H1 (cell line): ENCODE data around the gene CSRNP3. TPM values are rescaled to one million over a fixed set of nuclear protein-coding genes. Genes with fewer than 3 reads are reported as not detected.

ENCODE experiments used
- CTCF ChIA-PET: fragments of 300-600 bp; sonication (Branson Sonifier 250); formaldehyde crosslinking; loops from one replicate; lab custom pipeline; 2021; ENCODE audit not compliant: partially characterized antibody; lab: Charles Lee
- POLR2A ChIA-PET: fragments of 300-600 bp; sonication (Branson Sonifier 250); formaldehyde crosslinking; loops from one replicate; lab custom pipeline; 2021; ENCODE audit warnings: inconsistent platforms; ENCODE audit not compliant: partially characterized antibody; lab: Charles Lee
- DNase-seq, 2 experiments: peaks; one replicate each; pipeline versions ENCODE4 v3.0.0 to v3.0.0-alpha.2; 2010 to 2022; ENCODE audit warnings: low spot score in 2 of 2, low read depth in 1 of 2, mixed read lengths in 1 of 2
- FAIRE-seq: peaks from 2 replicates; lab custom pipeline; 2011; peaks lifted over from hg19 to GRCh38; lab: Jason Lieb, UNC
- H2AFZ ChIP-seq: 2 replicates; pipeline ENCODE4 v1.8.1; 2012; ENCODE audit warnings: low read length, inconsistent platforms
- H2AK5ac ChIP-seq: 2 replicates; pipeline ENCODE4 v1.6.1; 2013; ENCODE audit warnings: low read depth, low read length
- H2BK120ac ChIP-seq: replicated peaks from 2 replicates; pipeline ENCODE3; 2013; ENCODE audit warnings: low read depth, low read length, inconsistent platforms
- H2BK12ac ChIP-seq: 2 replicates; pipeline ENCODE4 v1.6.1; 2013; ENCODE audit warnings: low read depth, low read length
- H2BK15ac ChIP-seq: 2 replicates; pipeline ENCODE4 v1.6.1; 2013; ENCODE audit warnings: low read length
- H2BK20ac ChIP-seq: 2 replicates; pipeline ENCODE4 v1.6.1; 2013; ENCODE audit warnings: low read length
- H2BK5ac ChIP-seq: 2 replicates; pipeline ENCODE4 v1.6.1; 2013; ENCODE audit warnings: low read depth, low read length
- H3K14ac ChIP-seq: 2 replicates; pipeline ENCODE4 v1.6.1; 2013; ENCODE audit warnings: inconsistent platforms; ENCODE audit not compliant: insufficient read length
- H3K18ac ChIP-seq: 2 replicates; pipeline ENCODE4 v1.6.1; 2013; ENCODE audit warnings: low read length; ENCODE audit errors: extremely low read depth
- H3K23ac ChIP-seq: 2 replicates; pipeline ENCODE4 v1.6.1; 2013; ENCODE audit warnings: inconsistent platforms; ENCODE audit not compliant: insufficient read length
- H3K23me2 ChIP-seq: 2 replicates; pipeline ENCODE4 v1.6.1; 2013; ENCODE audit warnings: low read depth, low read length
- H3K27ac ChIP-seq: 2 replicates; pipeline ENCODE4 v1.6.1; 2011; ENCODE audit warnings: low read depth, low read length, inconsistent platforms
- H3K27me3 ChIP-seq, 4 experiments: replicated peaks in 1 of 4; 1 replicate in 1 of 4; 2 replicates in 3 of 4; pipeline versions ENCODE4 v1.6.1 to v1.8.1; 2011 to 2013; ENCODE audit warnings: low read length in 3 of 4, mild to moderate bottlenecking in 3 of 4, inconsistent platforms in 2 of 4, mixed read lengths in 2 of 4, moderate library complexity in 1 of 4; ENCODE audit not compliant: control insufficient read depth in 3 of 4, insufficient read depth in 3 of 4; ENCODE audit errors: extremely low read depth in 1 of 4
- H3K36me3 ChIP-seq, 4 experiments: 2 replicates each; pipeline versions ENCODE4 v1.6.1 to v1.8.1; 2011 to 2013; ENCODE audit warnings: mild to moderate bottlenecking in 4 of 4, low read length in 3 of 4, moderate library complexity in 2 of 4, control low read depth in 1 of 4, inconsistent platforms in 1 of 4; ENCODE audit not compliant: insufficient read depth in 4 of 4, control insufficient read depth in 2 of 4
- H3K4ac ChIP-seq: replicated peaks from 2 replicates; pipeline ENCODE3; 2013; ENCODE audit warnings: low read length, low read depth, mixed read lengths, inconsistent platforms; ENCODE audit not compliant: insufficient read length
- H3K4me1 ChIP-seq, 4 experiments: replicated peaks in 1 of 4; 1 replicate in 1 of 4; 2 replicates in 3 of 4; pipeline versions ENCODE4 v1.6.1 to v1.8.1; 2011 to 2013; ENCODE audit warnings: low read length in 3 of 4, inconsistent platforms in 2 of 4, mixed read lengths in 1 of 4; ENCODE audit not compliant: insufficient read depth in 4 of 4, control insufficient read depth in 3 of 4
- H3K4me2 ChIP-seq, 2 experiments: 2 replicates each; pipeline versions ENCODE4 v1.6.1 to v1.8.1; 2011 to 2013; ENCODE audit warnings: low read depth in 2 of 2, low read length in 2 of 2, control low read depth in 1 of 2, inconsistent platforms in 1 of 2, mild to moderate bottlenecking in 1 of 2; ENCODE audit not compliant: insufficient read depth in 1 of 2
- H3K4me3 ChIP-seq, 4 experiments: fragments of 200-600, 300-600 bp in 1 of 4; sonication (generic), shearing (Covaris generic), sonication (Bioruptor Twin) in 1 of 4; 2 replicates each; pipeline versions ENCODE4 v1.5.1 to v1.8.1; 2011 to 2016; ENCODE audit warnings: low read length in 4 of 4, low read depth in 3 of 4, control low read depth in 2 of 4, inconsistent platforms in 2 of 4, mild to moderate bottlenecking in 2 of 4, mixed read lengths in 1 of 4, moderate library complexity in 1 of 4; ENCODE audit not compliant: insufficient read depth in 2 of 4; ENCODE audit errors: extremely low read depth in 1 of 4
- H3K56ac ChIP-seq: replicated peaks from 2 replicates; pipeline ENCODE3; 2013; ENCODE audit warnings: low read depth, mild to moderate bottlenecking, mixed read lengths, low read length, inconsistent platforms; ENCODE audit not compliant: insufficient read length
- H3K79me1 ChIP-seq: 2 replicates; pipeline ENCODE4 v1.6.1; 2013; ENCODE audit warnings: low read depth, low read length, control low read depth
- H3K79me2 ChIP-seq, 2 experiments: 2 replicates each; pipeline versions ENCODE4 v1.6.1 to v1.8.1; 2012 to 2013; ENCODE audit warnings: low read length in 2 of 2, mild to moderate bottlenecking in 2 of 2, inconsistent platforms in 1 of 2; ENCODE audit not compliant: insufficient read depth in 2 of 2, control insufficient read depth in 1 of 2
- H3K9ac ChIP-seq, 4 experiments: replicated peaks in 1 of 4; 1 replicate in 1 of 4; 2 replicates in 3 of 4; pipeline versions ENCODE4 v1.6.1 to v1.8.1; 2011 to 2013; ENCODE audit warnings: low read depth in 3 of 4, low read length in 3 of 4, control low read depth in 2 of 4, mild to moderate bottlenecking in 2 of 4, moderate library complexity in 2 of 4, inconsistent platforms in 1 of 4; ENCODE audit errors: extremely low read depth in 1 of 4
- H3K9me3 ChIP-seq, 2 experiments: 2 replicates each; pipeline versions ENCODE4 v1.6.1 to v1.8.1; 2012 to 2013; ENCODE audit warnings: mild to moderate bottlenecking in 2 of 2, moderate library complexity in 2 of 2, control low read depth in 1 of 2, inconsistent platforms in 1 of 2, low read depth in 1 of 2, low read length in 1 of 2, mixed read lengths in 1 of 2; ENCODE audit not compliant: insufficient read depth in 2 of 2
- H4K20me1 ChIP-seq, 2 experiments: replicated peaks in 1 of 2; 2 replicates each; pipeline versions ENCODE3 to v1.8.1; 2011 to 2013; ENCODE audit warnings: inconsistent platforms in 2 of 2, low read length in 2 of 2, mild to moderate bottlenecking in 1 of 2; ENCODE audit not compliant: insufficient read depth in 2 of 2, control insufficient read depth in 1 of 2
- H4K5ac ChIP-seq: 2 replicates; pipeline ENCODE4 v1.6.1; 2013; ENCODE audit warnings: low read length, low read depth, mixed read lengths, inconsistent platforms; ENCODE audit not compliant: insufficient read length
- H4K8ac ChIP-seq: 2 replicates; pipeline ENCODE4 v1.8.0; 2013; ENCODE audit warnings: mild to moderate bottlenecking, moderate library complexity, low read length, inconsistent platforms; ENCODE audit not compliant: insufficient read depth; ENCODE audit errors: extremely low read depth
- H4K91ac ChIP-seq: replicated peaks from 2 replicates; pipeline ENCODE3; 2013; ENCODE audit warnings: low read length, mixed read lengths, inconsistent platforms; ENCODE audit not compliant: insufficient read length
- BCL11A ChIP-seq, 2 experiments: IDR thresholded peaks; one replicate each; pipeline ENCODE4 v1.6.1; 2011; ENCODE audit warnings: low read depth in 2 of 2, low read length in 2 of 2, mild to moderate bottlenecking in 2 of 2
- CTBP2 ChIP-seq: IDR thresholded peaks from 2 replicates; pipeline ENCODE4 v1.7.0; 2011; ENCODE audit warnings: borderline replicate concordance, mild to moderate bottlenecking, moderate library complexity, mixed read lengths, low read length; ENCODE audit not compliant: insufficient read depth, insufficient read length
- GTF2F1 ChIP-seq: IDR thresholded peaks from 2 replicates; pipeline ENCODE4 v1.6.1; 2012; ENCODE audit warnings: low read depth, low read length, improper control_type of control experiment, borderline replicate concordance
- MAFK ChIP-seq: IDR thresholded peaks from 2 replicates; pipeline ENCODE4 v1.6.1; 2012; ENCODE audit warnings: low read depth, mild to moderate bottlenecking, improper control_type of control experiment, low read length
- MAX ChIP-seq: IDR thresholded peaks from 2 replicates; pipeline ENCODE4 v1.6.1; 2012; ENCODE audit warnings: inconsistent platforms
- NANOG ChIP-seq: IDR thresholded peaks from 2 replicates; pipeline ENCODE4 v1.6.1; 2011; ENCODE audit warnings: low read length, low read depth, mild to moderate bottlenecking, inconsistent platforms; ENCODE audit not compliant: insufficient read depth, poor library complexity, severe bottlenecking
- PHF8 ChIP-seq: fragments of 200-600 bp; sonication (generic); conservative IDR thresholded peaks from 2 replicates; pipeline ENCODE4 v1.7.1; 2012; ENCODE audit warnings: low read depth, mild to moderate bottlenecking, inconsistent platforms, low read length, moderate library complexity
- POLR2AphosphoS5 ChIP-seq: IDR thresholded peaks from 2 replicates; pipeline ENCODE4 v1.6.1; 2011; ENCODE audit warnings: low read depth, low read length
- SIRT6 ChIP-seq: IDR thresholded peaks from one replicate; pipeline ENCODE4 v1.7.1; 2012; ENCODE audit warnings: low read length, inconsistent platforms
- SP1 ChIP-seq: IDR thresholded peaks from 2 replicates; pipeline ENCODE4 v1.6.1; 2011; ENCODE audit warnings: low read depth, low read length
- SP2 ChIP-seq: IDR thresholded peaks from 2 replicates; pipeline ENCODE4 v1.6.1; 2012; ENCODE audit warnings: mild to moderate bottlenecking, low read length, inconsistent platforms
- SP4 ChIP-seq: IDR thresholded peaks from 2 replicates; pipeline ENCODE4 v1.6.1; 2012; ENCODE audit warnings: low read length, inconsistent platforms
- TAF7 ChIP-seq: optimal IDR thresholded peaks from 2 replicates; pipeline ENCODE3; 2011; ENCODE audit warnings: low read depth, mild to moderate bottlenecking, inconsistent platforms, low read length, moderate library complexity, borderline replicate concordance
- TEAD4 ChIP-seq: IDR thresholded peaks from 2 replicates; pipeline ENCODE4 v1.6.1; 2012; ENCODE audit warnings: low read depth, low read length, inconsistent platforms, mixed read lengths
- YY1 ChIP-seq: IDR thresholded peaks from 2 replicates; pipeline ENCODE4 v1.6.1; 2011; ENCODE audit warnings: low read depth, mild to moderate bottlenecking, low read length
- WGBS, 2 experiments: shearing (Covaris generic) in 1 of 2; methylation state at CpG; one replicate each; pipeline versions ENCODE4 v1.1.6 to v1.1.7; 2013 to 2015; ENCODE audit warnings: low lambda C conversion rate in 2 of 2, mixed read lengths in 2 of 2, inconsistent platforms in 1 of 2, low coverage in 1 of 2, missing lambda C conversion rate in 1 of 2; ENCODE audit not compliant: insufficient replicate concordance in 2 of 2, insufficient coverage in 1 of 2, insufficient read length in 1 of 2; ENCODE audit errors: extremely low coverage in 1 of 2, missing lambda C conversion rate in 1 of 2; 5-methylcytosine and 5-hydroxymethylcytosine counted together
- polyA plus RNA-seq, 7 experiments: library from polyadenylated mRNA; depleted of rRNA in 3 of 7; stranded (reverse) in 5 of 7; unstranded in 2 of 7; fragments of >200 nt in 5 of 7; fragments of 200-250 nt in 2 of 7; gene quantifications; 1 replicate in 5 of 7; 2 replicates in 1 of 7; 4 replicates in 1 of 7; pipeline versions ENCODE4 v1.2.1 to v1.2.3, GENCODE V29; 2011 to 2013; ENCODE audit warnings: missing spikeins in 2 of 7, mixed read lengths in 2 of 7
- total RNA-seq: library from RNA; stranded (reverse); fragmentation: NEBNext Ultra II Directional; extraction: Animal tissue kit (Norgen Biotek cat#: 25700); gene quantifications from 2 replicates; pipeline ENCODE4 v1.2.1, GENCODE V29; 2021

CSRNP3 gene
- total and polyA plus RNA-seq, 2 of the 8 experiments (the other 6 are each of a cell fraction or from before 2014, with no cell fraction given): 1.3 to 6.5 TPM

DNA sequence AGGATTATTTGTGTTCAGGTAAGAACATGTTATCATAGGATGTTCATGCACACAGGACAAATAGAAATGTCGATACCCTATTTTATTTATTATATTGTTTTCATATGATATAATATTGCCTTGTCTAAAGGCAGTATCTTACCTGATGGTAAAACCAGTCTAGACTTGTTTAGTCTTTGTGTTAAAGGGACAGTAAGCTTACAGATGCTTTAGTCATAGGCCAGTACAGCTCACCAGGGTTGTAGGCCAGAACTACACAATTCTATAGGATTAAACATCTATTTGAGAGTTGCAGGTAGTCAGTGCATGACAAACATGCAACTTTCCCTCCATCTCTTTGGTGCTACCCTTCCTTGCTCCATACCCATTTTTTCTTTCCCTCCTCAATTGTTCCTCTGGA lies 166.0 kb downstream of the CSRNP3 start:
- Histone ChIP-seq H3K18ac (no peak overlapping the region), H2BK15ac (no peak overlapping the region), H2AFZ (no peak overlapping the region), H3K9me3 (no peaks in the 10 kb centered on the region), H3K56ac (no peak overlapping the region), H3K4me2 (no peak overlapping the region), H3K27me3 (no peaks in the 10 kb centered on the region), H2BK12ac (no peak overlapping the region), H4K5ac (no peak overlapping the region), H3K79me2 (no peaks in the 10 kb centered on the region), H3K14ac (no peak overlapping the region), H3K79me1 (no peaks in the 10 kb centered on the region), H3K36me3 (no peaks in the 10 kb centered on the region), H4K91ac (no peak overlapping the region), H2BK120ac (no peak overlapping the region), H3K23ac (no peak overlapping the region), H3K27ac (no peak overlapping the region), H3K4me3 (no peak overlapping the region), H3K4ac (no peak overlapping the region), H3K9ac (no peak overlapping the region), H2AK5ac (no peak overlapping the region), H4K20me1 (no peaks in the 10 kb centered on the region), H2BK5ac (no peak overlapping the region), H2BK20ac (no peak overlapping the region), H3K23me2 (no peaks in the 10 kb centered on the region), H4K8ac (no peak overlapping the region), H3K4me1 (peaks cover 4 to 30% (median 9%) of the 10 kb centered on the region in 4 experiments)
- DNase-seq (no peak), FAIRE-seq (no peak)
- CTCF ChIA-PET: interaction anchor here (1.5 kb wide), 1 partner anchor 143 kb away, joined by 3 read pairs; no protein-coding TSS in a partner anchor
- POLR2A ChIA-PET: interaction anchor here (1.0 kb wide), 1 partner anchor 229 kb away, joined by 3 read pairs; no protein-coding TSS in a partner anchor
- WGBS, 2 experiments: 86% methylated on average over 1 of the region's 1 CpG; no CpG with 5 or more reads in 1 of the 2 experiments
- TF ChIP-seq TAF7: no peak
- TF ChIP-seq SP4: no peak
- no peak for TF ChIP-seq CTBP2
- no peak for TF ChIP-seq GTF2F1
- no peak for TF ChIP-seq POLR2AphosphoS5
- TF ChIP-seq SP1: no peak
- no peak for TF ChIP-seq TEAD4
- TF ChIP-seq SIRT6: no peak
- TF ChIP-seq MAFK: no peak
- no peak for TF ChIP-seq PHF8
- no peak for TF ChIP-seq BCL11A (IDR thresholded peaks at IDR 0.05; ENCODE audit: low read depth in 2 of 2, low read length in 2 of 2)
- no peak for TF ChIP-seq NANOG
- no peak for TF ChIP-seq SP2
- no peak for TF ChIP-seq MAX
- TF ChIP-seq YY1: no peak
